ENCODE results near the gene PGM2L1.
"Not testable (repeated sequence)": the region's sequence is repeated elsewhere in the genome, so short reads cannot be mapped to it uniquely, and the experiment has no call there.

Gene PGM2L1

DNA sequence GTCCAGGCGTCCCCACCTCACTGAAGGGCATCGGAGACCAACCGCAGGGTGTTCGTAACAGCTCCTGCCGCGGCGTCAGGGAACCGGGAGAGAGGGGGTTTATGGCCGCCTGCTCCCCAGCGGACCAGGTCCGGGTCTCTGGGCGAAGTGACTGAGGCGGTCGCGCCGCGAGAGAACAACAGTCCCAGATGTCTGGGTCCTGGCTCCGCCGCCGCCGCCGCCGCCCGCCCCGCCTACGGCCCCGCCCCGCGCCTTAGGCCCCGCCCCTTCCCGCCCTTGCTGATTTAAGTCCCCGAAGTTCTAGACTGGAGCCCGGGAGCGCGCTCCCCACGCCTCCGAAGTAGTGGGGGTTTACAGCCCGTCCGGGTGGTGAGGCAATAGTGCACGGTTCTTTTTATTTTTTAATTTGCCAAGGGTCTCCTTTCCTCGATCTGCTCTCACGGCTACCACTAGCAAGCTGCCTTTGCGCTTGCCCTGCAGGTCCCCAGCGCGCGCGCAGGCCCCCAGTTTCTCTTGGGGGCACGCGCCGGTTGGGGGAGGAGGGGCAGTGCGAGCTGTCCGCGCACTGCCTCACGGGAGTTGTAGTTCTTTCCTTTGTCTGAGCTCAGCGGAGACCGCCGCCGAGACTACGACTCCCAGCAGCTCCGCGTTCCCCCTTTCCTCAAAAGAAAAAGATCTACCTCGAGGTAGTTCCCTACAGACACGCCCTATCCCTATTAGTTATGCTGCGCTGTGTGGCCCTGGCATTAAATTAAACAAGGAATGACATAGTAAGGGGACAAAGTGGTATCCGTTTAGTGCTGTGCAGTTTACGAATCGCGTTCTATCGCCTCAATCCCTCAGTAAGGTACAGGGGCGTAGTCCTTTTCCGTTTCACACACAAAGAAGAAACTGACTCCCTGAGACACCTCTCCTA lies at the start of gene PGM2L1:
Gene PGM2L1 (minus strand): TSS at position 190 of the 916 bp plus-strand sequence. CDS start 272 bp downstream, outside the sequence.
- DNase-seq = peak; percentile 92

DNA sequence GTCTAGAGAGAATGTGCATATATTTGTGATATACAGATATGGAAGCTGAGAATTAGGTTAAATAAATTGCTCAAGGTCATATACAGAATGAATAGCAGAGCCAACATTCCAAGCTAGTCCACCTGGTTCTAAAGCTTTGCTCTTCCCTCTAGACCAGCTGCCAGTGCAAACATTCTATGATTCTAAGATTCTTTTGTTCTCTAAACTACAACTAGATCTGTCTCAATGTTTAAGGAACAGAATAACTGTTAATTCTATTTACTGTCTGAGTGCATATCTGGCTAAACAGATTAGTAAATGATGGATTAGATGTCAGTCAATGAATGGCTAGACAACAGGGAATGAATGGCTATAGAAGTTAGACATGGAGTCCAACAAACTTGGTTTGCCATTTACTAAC lies 49.5 kb upstream of the PGM2L1 start:
- no peak for DNase-seq

DNA sequence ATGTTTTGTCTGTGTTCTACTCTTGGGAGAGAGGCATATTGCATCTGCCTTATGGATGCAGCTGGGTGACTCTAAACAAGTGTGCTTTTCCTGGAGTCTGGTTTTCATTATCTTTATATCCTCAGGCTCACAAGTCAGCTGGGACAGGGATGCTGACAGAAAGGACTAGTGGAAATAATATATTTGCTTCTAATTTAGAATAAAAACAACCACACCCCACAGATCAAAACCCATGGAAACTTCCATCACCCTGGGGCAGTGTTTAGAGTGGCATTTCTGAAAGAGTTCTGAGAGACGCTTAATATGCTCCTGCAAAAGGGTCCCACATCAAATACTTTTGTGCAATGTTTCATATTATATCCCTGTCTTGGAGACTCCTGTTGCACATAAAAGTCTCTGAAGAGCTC lies 48.3 kb upstream of the PGM2L1 start:
- DNase-seq = no peak

DNA sequence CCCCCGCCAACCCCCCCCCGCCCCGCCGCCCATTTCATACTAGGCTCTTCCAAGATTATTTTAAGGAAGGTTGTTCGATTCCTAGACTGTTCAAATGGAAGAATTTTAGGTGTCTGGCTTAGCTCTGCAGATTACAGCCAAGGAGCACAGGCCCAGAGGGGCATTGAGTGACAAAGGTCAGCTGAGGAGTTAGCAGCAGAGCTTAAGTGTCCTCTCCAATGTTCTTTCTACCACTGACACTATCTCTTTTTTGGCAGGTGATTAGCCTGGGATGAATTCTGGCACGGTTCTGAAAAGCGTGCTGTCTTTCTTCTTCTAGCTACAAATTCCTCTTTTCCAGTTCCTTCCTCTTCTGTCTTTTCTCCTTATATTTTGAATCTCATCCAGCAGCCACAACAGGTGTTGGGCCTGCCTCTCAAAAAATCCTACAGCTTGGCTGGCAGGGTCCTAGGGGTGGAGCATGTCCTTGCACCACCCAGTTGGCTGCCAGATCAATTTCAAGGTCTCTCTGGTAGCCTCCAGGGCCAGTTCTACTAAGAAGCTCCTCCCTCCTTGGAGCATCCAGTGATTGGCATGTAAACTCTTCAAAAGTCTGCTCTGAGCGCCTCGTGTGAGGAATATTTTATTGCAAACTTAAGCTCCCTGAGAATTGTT lies 46.1 kb upstream of the PGM2L1 start:
- no peak for DNase-seq

DNA sequence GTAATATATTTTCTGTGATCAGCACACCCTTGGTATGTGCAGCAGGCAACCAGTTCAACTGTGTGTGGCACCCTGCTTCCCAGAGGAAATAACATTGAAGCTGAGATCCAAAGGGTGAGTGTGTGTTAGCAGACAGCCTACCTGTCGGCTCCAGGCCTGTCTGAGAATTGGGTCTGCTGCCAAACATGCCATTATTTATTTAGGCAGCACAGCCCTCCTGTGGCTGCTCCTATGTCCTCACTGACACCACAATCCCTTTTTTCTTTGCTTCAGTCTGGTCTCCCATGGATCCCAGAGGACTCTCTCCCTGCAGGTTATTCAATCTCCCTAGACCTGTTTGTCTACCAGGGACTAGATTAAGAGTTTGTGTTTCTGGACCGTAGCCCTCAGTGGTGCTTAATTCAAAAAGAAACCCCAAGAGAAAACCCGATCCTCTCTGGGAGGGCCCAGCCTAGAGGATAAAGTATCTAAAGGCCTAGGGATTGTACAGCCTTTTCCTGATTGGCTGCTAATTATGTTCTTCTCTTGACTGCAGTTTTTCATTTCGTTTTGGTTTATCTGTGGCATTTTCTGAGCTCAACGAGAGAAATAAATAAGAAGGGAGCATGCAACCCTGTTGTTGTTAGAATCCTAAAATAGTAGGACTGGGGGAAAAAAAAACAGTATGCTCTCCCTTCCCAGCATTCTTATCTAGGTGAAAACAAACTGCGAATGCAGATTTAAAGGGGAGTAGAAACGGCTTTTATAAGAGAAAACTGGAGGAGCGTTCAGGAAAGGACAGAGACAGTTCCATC lies 45.0 kb upstream of the PGM2L1 start:
- no peak for DNase-seq

DNA sequence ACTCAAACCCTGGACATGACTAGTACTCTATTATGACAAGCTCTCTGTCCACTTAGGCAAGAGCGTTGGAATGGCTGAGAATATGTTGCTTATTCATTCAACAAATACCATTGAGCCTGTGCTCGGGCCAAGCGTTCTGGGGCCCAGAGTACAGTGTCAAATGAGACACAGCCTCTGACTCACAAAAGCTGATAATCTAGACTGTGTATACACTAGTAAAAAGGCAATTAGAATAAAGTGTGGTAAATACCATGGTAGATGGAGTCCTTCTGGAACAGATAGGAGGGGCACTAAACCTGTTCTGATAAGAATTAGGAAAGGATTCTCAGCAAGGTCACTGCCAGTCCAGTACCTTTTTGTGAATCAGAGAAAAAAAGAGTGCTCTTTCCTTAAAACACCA lies 44.4 kb upstream of the PGM2L1 start:
- no peak for DNase-seq

DNA sequence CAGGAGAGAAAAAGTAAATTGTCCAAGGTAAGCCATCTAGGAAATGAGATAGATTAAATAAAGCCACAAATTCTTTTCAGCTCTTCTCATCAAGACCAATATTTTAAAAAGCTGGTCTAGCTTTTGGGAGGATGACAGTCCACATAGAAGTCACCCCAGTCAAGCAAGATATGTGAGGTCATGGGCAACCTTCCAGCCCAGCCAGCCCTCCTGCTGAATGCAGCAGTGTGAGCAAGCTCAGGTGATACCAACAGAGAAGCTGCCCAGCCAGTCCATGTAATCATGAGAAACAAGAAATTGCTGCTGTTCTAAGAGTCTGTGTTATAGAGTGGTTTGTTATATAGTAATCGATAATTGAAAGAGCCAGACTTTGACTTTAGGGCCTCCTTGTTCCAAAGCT lies 40.4 kb upstream of the PGM2L1 start:
- DNase-seq = no peak

DNA sequence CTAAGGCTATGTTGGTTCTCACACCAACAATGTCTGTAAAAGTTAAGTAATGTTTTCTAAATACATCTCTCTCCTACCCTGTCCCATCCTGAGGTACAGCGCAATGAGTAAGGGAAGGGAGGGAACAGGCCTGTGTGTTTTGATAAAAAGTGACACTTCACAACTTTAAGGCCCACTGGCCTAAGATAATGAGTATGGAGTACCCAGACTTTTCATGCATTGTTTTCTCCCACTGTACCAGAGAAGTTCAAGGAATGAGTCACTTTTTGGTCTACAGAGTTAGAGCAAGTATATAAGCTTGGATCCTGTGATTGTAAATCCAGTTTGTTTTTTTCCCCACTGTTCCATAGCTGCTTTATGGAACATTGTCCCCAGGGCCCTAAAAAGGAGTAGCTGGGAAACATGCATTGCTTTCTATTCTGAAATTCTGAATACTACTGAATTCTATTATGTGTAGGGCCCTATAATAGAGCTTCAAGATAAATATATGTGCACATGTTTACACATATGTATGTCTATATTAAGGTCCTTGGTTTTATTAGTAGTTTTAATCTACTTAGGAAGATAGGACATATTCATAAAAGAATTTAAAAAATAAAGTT lies 39.3 kb upstream of the PGM2L1 start:
- no peak for DNase-seq

DNA sequence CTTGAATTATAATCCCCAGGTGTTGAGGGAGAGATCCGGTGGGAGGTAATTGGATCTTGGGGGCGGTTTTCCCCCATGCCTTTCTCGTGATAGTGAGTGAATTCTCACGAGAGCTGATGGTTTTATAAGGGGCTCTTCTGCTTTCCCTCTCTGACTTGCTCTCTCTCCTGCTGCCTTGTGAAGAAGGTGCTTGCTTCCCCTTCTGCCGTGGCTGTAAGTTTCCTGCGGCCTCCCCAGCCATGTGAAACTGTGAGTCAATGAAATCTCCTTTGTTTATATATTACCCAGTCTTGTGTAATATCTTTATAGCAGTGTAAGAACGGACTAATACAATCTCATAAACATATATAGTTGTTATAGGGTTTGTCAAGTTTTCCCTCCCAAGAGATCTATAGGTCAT lies 36.3 kb upstream of the PGM2L1 start:
- no peak for DNase-seq

DNA sequence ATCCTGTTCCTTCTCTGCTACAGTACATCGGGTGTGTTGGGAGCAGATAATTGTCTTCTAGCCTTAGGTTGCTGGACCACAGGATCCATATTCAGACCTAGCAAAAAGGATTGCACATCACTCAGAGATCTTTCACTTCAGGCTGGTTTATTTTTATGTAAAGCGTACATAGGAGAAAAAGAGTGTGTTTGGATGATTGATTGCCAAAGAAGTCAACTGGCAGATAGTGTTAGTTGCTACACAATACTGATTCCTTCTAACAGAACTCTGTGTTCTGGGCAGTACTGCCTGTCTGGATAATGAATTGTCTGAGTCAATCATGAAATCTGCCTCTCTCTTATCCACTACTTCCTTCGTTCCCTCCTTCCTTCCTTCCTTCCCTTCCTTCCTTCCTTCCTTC lies 31.0 kb upstream of the PGM2L1 start:
- no peak for DNase-seq

DNA sequence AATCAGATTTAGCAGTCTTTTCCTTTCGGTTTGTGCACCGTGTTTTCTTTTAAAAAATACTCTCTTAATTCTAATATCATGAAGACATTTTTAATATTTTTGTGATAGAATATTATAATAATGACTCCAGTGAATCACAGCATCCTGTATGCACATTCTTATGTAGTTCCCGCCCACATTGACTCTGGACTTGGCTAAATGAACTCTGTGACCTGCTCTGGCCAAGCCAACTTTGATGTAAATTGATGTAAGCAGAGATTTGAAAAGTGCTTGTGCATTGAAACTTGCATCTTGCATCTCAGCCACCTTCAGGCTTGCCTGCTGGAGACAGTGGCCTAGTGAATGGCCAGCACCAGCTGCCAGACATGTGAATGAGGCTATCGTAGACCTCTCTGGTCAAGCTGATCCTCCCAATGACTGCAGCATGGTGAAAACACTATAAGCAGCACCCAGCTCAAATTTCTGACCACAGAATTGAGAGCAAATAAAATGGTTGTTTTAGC lies 29.2 kb upstream of the PGM2L1 start:
- no peak for DNase-seq

DNA sequence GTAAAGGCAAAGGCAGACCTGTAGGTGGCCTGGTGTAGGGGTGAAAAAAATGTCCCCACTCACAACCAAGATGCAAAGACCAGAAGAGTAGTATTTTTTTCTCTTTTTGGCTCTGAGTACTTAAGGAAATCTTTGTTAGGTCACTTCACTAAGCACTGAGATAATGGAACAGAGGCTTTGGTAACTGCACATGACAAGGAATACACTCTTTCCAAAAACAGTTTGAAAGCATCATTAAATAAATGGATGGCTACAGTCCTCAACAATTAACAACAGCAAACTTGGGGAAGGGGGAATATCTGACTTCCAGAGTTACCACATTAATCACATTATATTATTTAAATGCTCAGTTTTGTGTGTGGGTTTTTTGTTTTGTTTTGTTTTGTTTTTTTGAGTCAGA lies 26.9 kb upstream of the PGM2L1 start:
- DNase-seq = no peak

DNA sequence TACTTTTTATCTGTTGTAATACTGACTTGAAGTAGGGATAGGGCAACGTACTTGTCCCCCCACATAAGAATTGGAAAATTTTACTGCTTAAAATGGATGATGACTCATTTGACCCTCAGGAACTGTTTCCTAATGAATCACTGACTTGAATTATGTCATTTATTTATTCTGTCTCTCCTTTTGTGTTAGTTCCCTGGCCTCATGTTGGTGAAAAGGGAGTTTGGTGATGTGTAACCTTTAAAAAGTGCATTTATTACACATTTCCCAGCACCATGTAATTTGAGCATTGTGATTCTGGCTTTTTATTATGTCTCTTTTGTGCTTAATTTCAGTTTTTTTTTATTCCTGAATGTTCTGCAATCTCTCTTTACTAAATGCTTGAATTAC lies 20.3 kb upstream of the PGM2L1 start:
- no peak for DNase-seq

DNA sequence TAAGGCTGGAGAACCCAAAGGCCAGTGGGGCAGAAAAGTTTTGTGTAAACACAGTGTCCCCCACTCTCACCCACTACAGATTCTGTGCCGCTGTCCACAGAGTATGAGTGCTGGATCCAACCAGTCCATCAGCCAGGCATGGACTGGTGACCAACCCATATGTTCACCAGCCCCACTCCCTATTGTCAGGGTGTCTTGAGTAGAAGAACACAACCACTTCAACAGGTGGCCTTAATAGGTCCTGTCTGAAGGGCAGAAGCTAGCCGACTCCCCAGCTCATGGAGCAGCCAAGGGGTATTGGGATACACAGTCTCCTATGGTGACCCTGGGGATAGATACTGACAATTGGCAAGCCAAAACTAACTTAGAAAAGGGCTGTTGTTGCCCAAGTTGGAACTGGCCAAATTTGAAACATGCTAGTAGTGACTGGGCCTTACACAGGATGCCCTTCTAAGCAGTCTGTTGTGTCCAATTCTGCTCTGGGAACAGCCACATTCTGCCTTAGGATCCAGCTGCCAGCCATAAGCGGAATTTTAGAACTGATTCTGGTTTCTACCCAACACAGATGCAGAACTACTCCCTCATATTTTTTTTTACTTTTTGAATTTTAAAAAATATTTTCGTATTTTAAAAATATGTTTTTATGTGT lies 19.8 kb upstream of the PGM2L1 start:
- no peak for DNase-seq

DNA sequence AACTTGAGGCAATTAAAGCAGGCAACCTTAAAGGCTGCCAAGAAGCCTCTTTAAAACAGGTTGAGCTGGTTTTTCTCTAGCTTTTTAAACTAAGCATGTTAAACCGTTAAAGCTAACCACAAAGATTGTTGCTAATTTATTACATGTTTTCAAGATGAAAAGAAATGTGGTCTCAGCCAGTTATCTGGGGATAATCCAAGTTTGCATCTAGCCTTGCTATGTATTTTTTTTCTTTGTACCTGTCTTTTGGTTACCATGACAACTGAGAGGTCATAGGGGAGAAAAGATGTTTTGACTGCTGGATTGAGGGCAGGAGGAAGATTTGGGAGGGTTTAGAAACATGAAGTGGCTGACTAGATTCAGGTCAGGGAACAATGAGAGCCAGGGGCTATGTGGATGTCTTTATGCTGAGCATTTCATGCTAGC lies 19.2 kb upstream of the PGM2L1 start:
- no peak for DNase-seq

DNA sequence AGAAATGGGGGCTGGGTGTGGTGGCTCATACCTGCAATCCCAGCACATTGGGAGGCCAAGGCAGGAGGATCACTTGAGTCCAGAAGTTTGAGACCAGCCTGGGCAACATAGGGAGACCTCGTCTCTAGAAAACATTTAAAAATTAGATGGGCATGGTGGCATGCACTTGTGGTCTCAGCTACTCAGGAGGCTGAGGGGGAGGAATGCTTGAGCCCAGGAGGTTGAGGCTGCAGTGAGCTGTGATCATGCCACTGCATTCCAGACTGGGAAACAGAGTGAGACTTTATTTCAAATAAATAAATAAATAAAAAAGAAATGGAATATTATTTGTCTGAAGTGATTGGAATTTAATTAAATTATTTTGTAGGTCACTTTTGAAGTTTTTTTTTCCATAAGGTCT lies 18.7 kb upstream of the PGM2L1 start:
- not testable (repeated sequence) for DNase-seq

DNA sequence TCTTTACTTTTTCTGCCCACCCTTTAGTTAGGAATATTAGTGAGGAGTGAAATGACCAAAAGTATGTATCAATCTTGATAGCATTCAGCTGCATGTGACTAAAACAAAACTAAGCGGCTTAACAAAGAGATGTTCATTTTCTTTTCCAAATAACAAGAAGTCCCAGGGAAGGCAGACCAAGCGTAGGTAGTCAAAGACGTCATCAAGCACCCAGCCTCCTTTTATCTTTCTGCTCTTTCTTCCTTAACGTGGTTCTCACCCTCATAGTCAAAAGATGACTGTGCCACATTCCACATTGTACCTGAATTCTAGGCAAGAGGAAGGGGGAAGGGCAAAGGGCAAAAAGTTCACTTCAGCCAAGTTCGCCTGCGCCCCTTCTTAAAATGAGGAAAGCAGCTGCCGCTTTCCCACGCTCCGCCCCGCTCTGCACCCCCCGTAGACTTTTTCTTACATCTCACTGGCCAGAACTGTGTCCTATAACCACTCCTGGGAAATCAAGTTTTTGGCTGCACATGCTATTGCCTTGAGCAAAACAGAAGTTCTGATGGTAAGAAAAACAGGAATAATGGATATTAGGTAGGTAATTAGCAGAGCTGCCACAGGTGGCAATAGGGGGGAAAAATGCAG lies 14.6 kb upstream of the PGM2L1 start:
- DNase-seq = no peak

DNA sequence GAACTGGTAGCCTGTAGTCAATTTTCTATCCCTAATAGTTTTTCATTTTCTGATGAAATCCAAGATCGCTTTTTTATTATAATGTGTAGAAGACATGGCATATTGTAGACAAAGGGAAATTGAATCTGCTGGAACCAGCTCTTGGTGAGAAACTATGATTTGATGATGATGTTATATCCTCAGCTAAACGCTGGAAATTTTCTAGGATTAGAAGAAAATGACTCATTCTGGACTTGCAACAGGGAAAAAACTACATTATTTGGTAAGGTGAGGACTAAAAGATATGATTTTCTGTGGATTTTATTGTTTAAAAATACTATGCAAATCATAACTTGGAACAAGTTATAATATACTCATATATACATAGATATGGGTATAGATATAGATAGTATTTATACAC lies 14.1 kb upstream of the PGM2L1 start:
- DNase-seq = no peak

DNA sequence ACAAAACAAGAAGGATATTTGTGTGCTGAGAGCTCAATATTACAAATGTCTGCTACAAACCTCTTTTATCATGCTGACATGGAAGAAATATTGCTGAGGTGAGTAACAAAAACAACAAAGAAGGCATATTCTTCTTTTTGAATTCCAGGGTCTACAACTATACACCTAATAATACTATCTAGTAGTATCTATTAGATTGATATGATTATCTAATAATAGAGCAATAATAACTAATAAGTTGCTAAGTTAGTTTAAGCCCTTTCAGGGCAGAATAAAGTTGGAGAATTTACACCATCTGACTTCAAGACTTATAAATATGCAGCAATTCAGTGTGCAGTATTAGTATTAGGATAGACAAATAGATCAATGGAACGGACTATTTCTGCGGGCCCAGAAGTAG lies 11.4 kb upstream of the PGM2L1 start:
- DNase-seq = no peak

DNA sequence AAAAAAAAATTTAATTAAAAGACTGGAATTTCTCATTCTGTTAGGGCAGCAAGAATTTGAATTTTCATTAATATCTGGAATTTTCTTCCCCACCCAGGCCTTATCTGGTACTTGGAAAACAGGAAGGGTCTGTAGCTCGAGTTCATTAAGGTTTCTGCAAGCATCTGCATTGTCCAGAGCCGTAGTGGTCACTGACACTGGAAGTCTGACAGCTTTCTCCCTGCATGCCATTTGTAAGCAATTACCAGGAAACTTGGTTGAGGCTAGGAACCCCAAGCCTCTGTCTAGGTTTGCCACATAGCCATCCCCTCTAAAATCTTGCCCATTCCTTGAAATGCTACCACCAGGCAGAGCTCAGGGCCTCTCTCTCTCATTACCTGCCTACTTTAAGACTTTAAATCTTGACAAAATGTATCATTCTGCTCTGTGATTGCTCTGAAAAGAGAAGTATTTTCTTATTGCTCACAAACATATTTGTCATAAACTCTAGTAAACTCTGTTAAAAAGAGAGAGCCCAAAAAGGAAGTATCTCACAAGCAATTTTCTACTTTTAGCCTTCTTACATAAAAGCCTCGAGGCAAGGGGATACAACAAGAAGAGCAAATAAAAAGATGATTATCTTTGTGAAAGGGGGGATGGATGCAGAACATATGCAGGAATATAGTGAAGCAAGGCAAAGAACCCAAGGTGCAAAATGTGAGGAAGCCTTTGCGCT lies 5.5 kb upstream of the PGM2L1 start:
- DNase-seq = no peak

DNA sequence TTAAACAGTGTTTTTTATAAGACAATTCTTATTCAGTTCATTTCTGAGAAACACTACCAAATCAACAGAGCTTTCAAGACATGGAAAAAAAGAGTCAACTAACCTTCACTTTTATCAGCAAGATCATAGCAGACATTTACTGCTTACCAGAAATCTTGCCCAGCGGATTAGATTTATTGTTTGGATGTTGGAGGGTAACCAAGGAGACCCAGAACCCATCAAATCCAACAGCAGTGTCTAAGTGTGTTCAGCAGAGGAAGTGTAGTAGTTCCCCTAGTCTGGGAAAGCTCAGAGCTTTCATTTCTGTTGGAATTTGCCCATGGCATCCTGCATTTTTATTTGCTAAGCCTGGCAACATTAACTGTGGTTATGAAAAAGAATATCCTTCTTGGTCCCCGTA lies 2.4 kb upstream of the PGM2L1 start:
- DNase-seq = no peak

Measured in activated CD4-positive, alpha-beta T cell treated with anti-CD3 and anti-CD28 coated beads, Interleukin-2, amount 50 U/mL, for 1 hour (primary cell).